ENCODE data around the gene OR8B12. TPM values are rescaled to one million over a fixed set of nuclear protein-coding genes. Genes with fewer than 3 reads are reported as not detected.

The OR8B12 gene
- total and polyA plus RNA-seq, 2 experiments from 2014 or later, result not detected

- Histone ChIP-seq H3K9ac (no peak overlapping the region), H3K79me2 (ENCODE audit: insufficient read depth) (no peaks in the 10 kb centered on the region), H3K27ac (no peak overlapping the region), H3K4me2 (ENCODE audit: unreplicated experiment) (no peak overlapping the region), H3K9me3 (ENCODE audit: low read depth) (no peaks in the 10 kb centered on the region), H3K4me3 (no peak overlapping the region), H2AFZ (no peak overlapping the region), H4K20me1 (ENCODE audit: insufficient read depth) (no peaks in the 10 kb centered on the region), H3K4me1 (ENCODE audit: insufficient read depth) (no peaks in the 10 kb centered on the region), H3F3A (ENCODE audit: insufficient read depth) (no peaks in the 10 kb centered on the region), H3K9me2 (ENCODE audit: insufficient read depth) (no peaks in the 10 kb centered on the region), H3K27me3 (replicated peaks; ENCODE audit: insufficient read depth) (peaks cover 22% of the 10 kb centered on the region), H3K36me3 (ENCODE audit: low read depth) (no peaks in the 10 kb centered on the region)
- no peak for TF ChIP-seq EZH2phosphoT487 (IDR thresholded peaks at IDR 0.05; ENCODE audit: insufficient read depth, low read depth)
- TF ChIP-seq EZH2 (IDR thresholded peaks at IDR 0.05; ENCODE audit: insufficient read depth, poor library complexity, severe bottlenecking), result no peak
- DNase-seq, result no peak
- WGBS, 2 experiments (ENCODE audit: low coverage in 1 of 2, low lambda C conversion rate in 2 of 2, missing lambda C conversion rate in 2 of 2), result 38 to 46% methylated on average over 4 of the region's 4 CpGs
- in situ Hi-C loops (cut with MboI), result loop anchor here (25.0 kb wide), 1 partner anchor 516 kb away; no protein-coding TSS in a partner anchor
Measured at GRCh38 chr11:124578761-124579160, 35.3 kb upstream of the OR8B12 start.

GRCh38 chr11:124577716-124578427 is 34.4 kb upstream of the OR8B12 start:
- WGBS, 2 experiments (ENCODE audit: low coverage in 1 of 2, low lambda C conversion rate in 2 of 2, missing lambda C conversion rate in 2 of 2), result 2 to 3% methylated on average over 6 of the region's 6 CpGs
- Histone ChIP-seq H3F3A (ENCODE audit: insufficient read depth) (no peaks in the 10 kb centered on the region), H3K9ac (no peak overlapping the region), H4K20me1 (ENCODE audit: insufficient read depth) (no peaks in the 10 kb centered on the region), H3K27me3 (replicated peaks; ENCODE audit: insufficient read depth) (peaks cover 22% of the 10 kb centered on the region), H3K9me3 (ENCODE audit: low read depth) (no peaks in the 10 kb centered on the region), H3K27ac (no peak overlapping the region), H3K79me2 (ENCODE audit: insufficient read depth) (no peaks in the 10 kb centered on the region), H3K36me3 (ENCODE audit: low read depth) (no peaks in the 10 kb centered on the region), H3K4me2 (ENCODE audit: unreplicated experiment) (no peak overlapping the region), H2AFZ (no peak overlapping the region), H3K4me1 (ENCODE audit: insufficient read depth) (no peaks in the 10 kb centered on the region), H3K4me3 (no peak overlapping the region), H3K9me2 (ENCODE audit: insufficient read depth) (no peaks in the 10 kb centered on the region)
- in situ Hi-C loops (cut with MboI), result loop anchor here (25.0 kb wide), 1 partner anchor 516 kb away; no protein-coding TSS in a partner anchor
- TF ChIP-seq EZH2phosphoT487 (IDR thresholded peaks at IDR 0.05; ENCODE audit: insufficient read depth, low read depth) (no peak), EZH2 (IDR thresholded peaks at IDR 0.05; ENCODE audit: insufficient read depth, poor library complexity, severe bottlenecking) (no peak)
- DNase-seq, result no peak

- Histone ChIP-seq H3K4me3 (no peak overlapping the region), H3F3A (ENCODE audit: insufficient read depth) (no peaks in the 10 kb centered on the region), H3K9ac (no peak overlapping the region), H3K9me2 (ENCODE audit: insufficient read depth) (no peaks in the 10 kb centered on the region), H4K20me1 (ENCODE audit: insufficient read depth) (no peaks in the 10 kb centered on the region), H3K79me2 (ENCODE audit: insufficient read depth) (no peaks in the 10 kb centered on the region), H3K4me1 (ENCODE audit: insufficient read depth) (no peaks in the 10 kb centered on the region), H3K4me2 (ENCODE audit: unreplicated experiment) (no peak overlapping the region), H3K36me3 (ENCODE audit: low read depth) (no peaks in the 10 kb centered on the region), H3K9me3 (ENCODE audit: low read depth) (no peaks in the 10 kb centered on the region), H3K27me3 (replicated peaks; ENCODE audit: insufficient read depth) (0 out of 2 replicates have a peak, but pooled peaks cover 6% of the 10 kb centered on the region), H2AFZ (no peak overlapping the region), H3K27ac (no peak overlapping the region)
- no peak for DNase-seq
- 51 to 61% methylated on average over 7 of the region's 7 CpGs for WGBS, 2 experiments (ENCODE audit: low coverage in 1 of 2, low lambda C conversion rate in 2 of 2, missing lambda C conversion rate in 2 of 2)
- no peak for TF ChIP-seq EZH2phosphoT487 (IDR thresholded peaks at IDR 0.05; ENCODE audit: insufficient read depth, low read depth)
- TF ChIP-seq EZH2 (IDR thresholded peaks at IDR 0.05; ENCODE audit: insufficient read depth, poor library complexity, severe bottlenecking), result no peak
- in situ Hi-C loops (cut with MboI), result no loop called here
Measured at GRCh38 chr11:124570160-124570559, 26.7 kb upstream of the OR8B12 start.

GRCh38 chr11:124569697-124570096 is 26.2 kb upstream of the OR8B12 start, which contains the start of gene OR8A1:
Gene OR8A1 (plus strand): TSS chr11:124569997. CDS start chr11:124570120, 123 bp downstream.
- Histone ChIP-seq H3K27me3 (replicated peaks; ENCODE audit: insufficient read depth) (0 out of 2 replicates have a peak, but pooled peaks cover 6% of the 10 kb centered on the region), H3K4me3 (no peak within 1 kb of the TSS), H3K4me2 (ENCODE audit: unreplicated experiment) (no peak within 1 kb of the TSS), H2AFZ (no peak within 1 kb of the TSS), H3F3A (ENCODE audit: insufficient read depth) (no peaks in the 10 kb centered on the region), H3K4me1 (ENCODE audit: insufficient read depth) (no peaks in the 10 kb centered on the region), H3K27ac (no peak within 1 kb of the TSS), H3K79me2 (ENCODE audit: insufficient read depth) (no peaks in the 10 kb centered on the region), H3K9me3 (ENCODE audit: low read depth) (no peaks in the 10 kb centered on the region), H4K20me1 (ENCODE audit: insufficient read depth) (no peaks in the 10 kb centered on the region), H3K36me3 (ENCODE audit: low read depth) (no peaks in the 10 kb centered on the region), H3K9me2 (ENCODE audit: insufficient read depth) (no peaks in the 10 kb centered on the region), H3K9ac (no peak within 1 kb of the TSS)
- no peak for TF ChIP-seq EZH2phosphoT487 (IDR thresholded peaks at IDR 0.05; ENCODE audit: insufficient read depth, low read depth)
- TF ChIP-seq EZH2 (IDR thresholded peaks at IDR 0.05; ENCODE audit: insufficient read depth, poor library complexity, severe bottlenecking), result no peak
- 3 to 9% methylated on average over 4 of the region's 4 CpGs for WGBS, 2 experiments (ENCODE audit: low coverage in 1 of 2, low lambda C conversion rate in 2 of 2, missing lambda C conversion rate in 2 of 2)
- DNase-seq, result no peak
- in situ Hi-C loops (cut with MboI), result no loop called here
